HEK293T (cell line): ENCODE data around the gene KIF12.

Experiments
- CTCF ChIA-PET: fragments of 350-600 bp; formaldehyde crosslinking; extraction: SDS; loops from one replicate; lab custom pipeline; 2021; ENCODE audit warnings: antibody characterized with exemption, inconsistent platforms; lab: Yijun Ruan, JAX
- POLR2A ChIA-PET: fragments of 350-600 bp; formaldehyde crosslinking; extraction: SDS; loops from one replicate; lab custom pipeline; 2020; ENCODE audit warnings: antibody characterized with exemption, inconsistent platforms; lab: Yijun Ruan, JAX
- DNase-seq: peaks from one replicate; pipeline ENCODE4 v3.0.0; 2012; ENCODE audit warnings: mixed read lengths; ENCODE audit errors: extremely low spot score
- ARNT ChIP-seq: fragments of 450-650 bp; IDR thresholded peaks from 2 replicates; pipeline ENCODE4 v1.6.1; 2017; ENCODE audit warnings: mild to moderate bottlenecking
- BHLHE40 ChIP-seq: fragments of 450-650 bp; IDR thresholded peaks from 2 replicates; pipeline ENCODE4 v1.6.1; 2016; ENCODE audit warnings: mild to moderate bottlenecking, moderate library complexity, borderline replicate concordance
- CTBP1 ChIP-seq: fragments of 450-650 bp; IDR thresholded peaks from 2 replicates; pipeline ENCODE4 v1.6.1; 2016; ENCODE audit warnings: borderline replicate concordance
- ELF4 ChIP-seq: fragments of 450-650 bp; IDR thresholded peaks from 2 replicates; pipeline ENCODE4 v1.6.1; 2017; ENCODE audit warnings: antibody characterized with exemption
- FOXA1 ChIP-seq: fragments of 450-650 bp; IDR thresholded peaks from 2 replicates; pipeline ENCODE4 v1.6.1; 2016; ENCODE audit warnings: mild to moderate bottlenecking
- FOXK2 ChIP-seq: fragments of 450-650 bp; IDR thresholded peaks from 2 replicates; pipeline ENCODE4 v1.6.1; 2016; ENCODE audit warnings: mild to moderate bottlenecking
- FOXM1 ChIP-seq: fragments of 450-650 bp; IDR thresholded peaks from 2 replicates; pipeline ENCODE4 v1.6.1; 2017; ENCODE audit warnings: mild to moderate bottlenecking, borderline replicate concordance
- HDGF ChIP-seq: fragments of 450-650 bp; IDR thresholded peaks from 2 replicates; pipeline ENCODE4 v1.6.1; 2017; ENCODE audit warnings: antibody characterized with exemption, borderline replicate concordance
- L3MBTL2 ChIP-seq: fragments of 450-650 bp; conservative IDR thresholded peaks from 2 replicates; pipeline ENCODE4 v1.6.1; 2016; ENCODE audit warnings: mild to moderate bottlenecking
- LEF1 ChIP-seq: fragments of 450-650 bp; IDR thresholded peaks from 2 replicates; pipeline ENCODE4 v1.6.1; 2017; ENCODE audit warnings: mild to moderate bottlenecking, borderline replicate concordance
- NFRKB ChIP-seq: fragments of 450-650 bp; IDR thresholded peaks from 2 replicates; pipeline ENCODE4 v1.6.1; 2016; ENCODE audit warnings: mild to moderate bottlenecking, moderate library complexity
- SP1 ChIP-seq: fragments of 450-650 bp; IDR thresholded peaks from 2 replicates; pipeline ENCODE4 v1.6.1; 2017
- SUZ12 ChIP-seq: fragments of 450-650 bp; IDR thresholded peaks from 2 replicates; pipeline ENCODE4 v1.6.1; 2016; ENCODE audit warnings: mild to moderate bottlenecking
- TARDBP ChIP-seq: fragments of 450-650 bp; IDR thresholded peaks from 2 replicates; pipeline ENCODE4 v1.6.1; 2016
- ZNF384 ChIP-seq: fragments of 450-650 bp; IDR thresholded peaks from 2 replicates; pipeline ENCODE4 v1.6.1; 2016
- TF ChIP-seq, protein P1 (sequence below): fragments of 450-650 bp; IDR thresholded peaks from 2 replicates; pipeline ENCODE4 v1.6.1; 2016

Gene KIF12

GRCh38 chr9:114120192-114121014 is 21.3 kb upstream of the KIF12 start:
- no peak for DNase-seq
- CTCF ChIA-PET, result no interaction called here
- TF ChIP-seq FOXM1 (no peak), FOXK2 (no peak)
- POLR2A ChIA-PET, result no interaction called here

DNA sequence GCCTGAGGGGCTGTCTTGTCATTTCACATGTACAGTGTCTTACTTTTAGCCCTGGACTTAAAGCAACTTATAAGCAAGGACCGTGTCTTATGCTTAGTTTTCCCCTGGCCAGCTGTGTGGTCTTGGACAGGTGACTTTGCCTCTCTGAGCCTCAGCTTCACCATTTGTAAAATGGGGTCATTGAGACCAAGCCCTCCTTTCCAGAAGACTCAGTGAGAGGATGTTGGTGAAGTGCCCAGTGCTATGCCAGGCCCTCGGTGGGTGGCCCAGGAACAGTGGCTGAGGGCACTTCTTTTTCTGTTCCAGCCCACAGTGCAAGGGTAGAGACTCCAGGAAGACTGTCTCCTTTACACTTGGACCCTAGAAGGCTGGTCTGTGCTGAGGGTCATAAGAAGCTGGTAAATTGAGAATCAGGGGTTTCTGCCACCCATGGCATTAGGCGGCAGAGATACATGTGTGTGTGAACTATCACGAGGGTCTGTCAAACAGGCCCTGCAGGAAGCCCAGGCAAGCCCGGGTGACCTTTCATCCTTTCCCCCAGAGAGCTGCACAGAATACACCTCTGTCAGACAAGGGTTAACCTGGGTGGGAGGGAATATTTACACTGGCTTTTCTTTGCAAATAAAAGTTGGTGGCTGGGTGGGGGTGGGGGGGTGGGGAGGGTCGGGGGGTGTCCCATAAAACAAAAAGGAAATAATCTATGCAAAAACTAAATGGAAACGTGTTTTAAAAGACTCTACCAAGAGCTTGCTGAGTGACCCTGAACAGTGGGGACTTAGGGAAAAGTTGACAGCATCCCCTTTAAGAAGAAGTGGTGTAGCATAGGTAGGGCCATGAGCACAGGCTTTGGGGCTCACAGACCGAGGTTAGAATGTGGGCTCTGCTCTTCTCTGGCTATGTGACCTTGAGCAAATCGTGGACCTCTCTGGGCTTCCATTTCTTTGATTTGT is 20.4 kb upstream of the KIF12 start:
- DNase-seq, result no peak
- no peak for TF ChIP-seq FOXA1
- TF ChIP-seq TARDBP, result no peak
- no peak for TF ChIP-seq HDGF
- TF ChIP-seq SUZ12, result no peak
- TF ChIP-seq, protein P1, sequence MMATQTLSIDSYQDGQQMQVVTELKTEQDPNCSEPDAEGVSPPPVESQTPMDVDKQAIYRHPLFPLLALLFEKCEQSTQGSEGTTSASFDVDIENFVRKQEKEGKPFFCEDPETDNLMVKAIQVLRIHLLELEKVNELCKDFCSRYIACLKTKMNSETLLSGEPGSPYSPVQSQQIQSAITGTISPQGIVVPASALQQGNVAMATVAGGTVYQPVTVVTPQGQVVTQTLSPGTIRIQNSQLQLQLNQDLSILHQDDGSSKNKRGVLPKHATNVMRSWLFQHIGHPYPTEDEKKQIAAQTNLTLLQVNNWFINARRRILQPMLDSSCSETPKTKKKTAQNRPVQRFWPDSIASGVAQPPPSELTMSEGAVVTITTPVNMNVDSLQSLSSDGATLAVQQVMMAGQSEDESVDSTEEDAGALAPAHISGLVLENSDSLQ, result no peak
- no peak for TF ChIP-seq L3MBTL2
- no peak for TF ChIP-seq BHLHE40
- TF ChIP-seq LEF1, result no peak
- TF ChIP-seq CTBP1, result no peak
- TF ChIP-seq FOXM1, result no peak
- no peak for TF ChIP-seq ARNT
- TF ChIP-seq NFRKB, result no peak
- TF ChIP-seq FOXK2, result no peak
- no peak for TF ChIP-seq SP1
- no peak for TF ChIP-seq ZNF384
- TF ChIP-seq ELF4, result no peak
- ChIA-PET POLR2A (no interaction called here), CTCF (interaction anchor here (1.5 kb wide), 1 partner anchor 11 kb away, joined by 4 read pairs; no protein-coding TSS in a partner anchor)

DNA sequence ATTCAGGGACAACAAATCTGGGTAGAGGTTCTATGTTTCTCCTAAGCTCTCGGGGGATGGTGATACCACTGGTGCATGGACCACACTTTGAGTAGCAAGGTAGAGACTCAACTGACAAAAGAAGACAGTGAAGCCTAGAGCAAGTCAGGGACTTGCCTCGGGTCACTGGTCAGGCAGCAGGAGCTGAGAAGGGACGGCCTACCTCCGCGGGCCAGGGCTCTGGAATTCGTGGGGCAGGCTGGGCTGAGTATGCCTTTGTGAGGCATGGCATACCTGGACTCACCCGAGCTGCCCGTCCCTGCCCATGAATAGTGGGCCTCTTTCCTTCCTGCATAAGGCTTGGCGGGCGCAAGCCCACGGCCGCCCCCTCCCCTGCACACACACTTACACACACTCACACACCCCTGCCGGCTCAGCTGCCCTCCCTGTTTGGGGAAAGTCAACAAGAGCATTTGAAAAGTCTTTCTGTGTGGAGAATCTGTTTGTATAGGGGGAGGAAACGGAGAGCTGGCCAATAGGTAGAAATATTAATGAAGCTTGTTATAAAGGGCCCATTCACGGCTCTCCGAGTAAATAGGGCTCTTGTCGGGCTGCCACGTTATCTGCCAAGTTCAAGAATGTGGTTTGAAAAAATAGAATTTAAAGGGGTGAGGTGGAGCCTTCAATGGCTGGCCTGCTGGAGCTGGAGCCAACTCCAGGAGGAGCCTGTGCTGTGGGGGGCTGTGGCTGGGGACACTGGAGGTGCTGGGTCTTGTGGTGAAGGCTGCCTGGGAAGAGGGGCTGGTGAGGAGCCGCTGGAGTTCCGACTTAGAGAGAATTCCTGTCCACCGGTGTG is 19.1 kb upstream of the KIF12 start:
- CTCF ChIA-PET, result interaction anchor here (0.6 to 1.5 kb wide), 2 partner anchors 10 to 173 kb away, joined by 3 to 4 read pairs; no protein-coding TSS in a partner anchor
- DNase-seq, result no peak
- POLR2A ChIA-PET, result no interaction called here
- no peak for TF ChIP-seq L3MBTL2
- no peak for TF ChIP-seq SUZ12
- TF ChIP-seq CTBP1, result no peak
- no peak for TF ChIP-seq BHLHE40
- TF ChIP-seq HDGF, result no peak
- TF ChIP-seq ARNT, result no peak
- TF ChIP-seq FOXK2, result no peak
- TF ChIP-seq LEF1, result no peak
- TF ChIP-seq NFRKB, result no peak
- no peak for TF ChIP-seq TARDBP
- TF ChIP-seq ZNF384, result no peak
- no peak for TF ChIP-seq ELF4
- TF ChIP-seq, protein P1, result no peak
- TF ChIP-seq FOXA1, result no peak
- TF ChIP-seq FOXM1, result no peak

DNA sequence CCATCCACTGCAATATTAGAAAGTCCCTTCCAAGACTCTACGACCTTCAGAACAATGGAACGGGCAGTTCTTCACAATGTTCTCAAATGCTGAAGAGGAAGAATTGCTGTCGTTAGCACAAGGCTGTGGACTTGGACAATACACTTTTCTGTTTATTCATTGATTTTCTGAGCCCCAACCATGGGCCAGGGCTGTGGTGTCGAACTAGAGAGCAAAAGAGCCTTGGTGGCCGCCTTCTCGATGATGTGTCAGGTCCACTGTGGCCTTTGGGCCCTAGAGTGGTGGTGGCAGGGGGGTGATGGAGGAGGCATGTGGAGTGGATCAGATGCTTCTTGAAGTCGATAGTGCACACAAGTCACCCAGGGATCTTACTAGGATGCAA is 18.5 kb upstream of the KIF12 start:
- ChIA-PET POLR2A (no interaction called here), CTCF (no interaction called here)
- DNase-seq, result no peak
- no peak for TF ChIP-seq ARNT
- no peak for TF ChIP-seq LEF1
- TF ChIP-seq, protein P1, result no peak
- no peak for TF ChIP-seq NFRKB
- no peak for TF ChIP-seq FOXA1
- no peak for TF ChIP-seq HDGF
- TF ChIP-seq ELF4, result no peak
- no peak for TF ChIP-seq TARDBP
- no peak for TF ChIP-seq CTBP1
- TF ChIP-seq L3MBTL2, result no peak
- TF ChIP-seq FOXM1, result no peak
- TF ChIP-seq SP1, result no peak
- no peak for TF ChIP-seq SUZ12
- no peak for TF ChIP-seq FOXK2

GRCh38 chr9:114116126-114116747 is 17.1 kb upstream of the KIF12 start:
- ChIA-PET POLR2A (no interaction called here), CTCF (interaction anchor here (0.8 to 1.0 kb wide), 2 partner anchors 8 to 145 kb away, joined by 3 read pairs; no protein-coding TSS in a partner anchor)

More at GRCh38 chr9:114116126-114116747, 17.1 kb upstream of the KIF12 start:
- TF ChIP-seq FOXA1 (no peak), HDGF (no peak), FOXK2 (no peak), FOXM1 (no peak), NFRKB (no peak), ARNT (no peak), SP1 (no peak), TARDBP (no peak), SUZ12 (no peak), ELF4 (no peak), BHLHE40 (no peak), L3MBTL2 (no peak), CTBP1 (no peak), LEF1 (no peak), ZNF384 (no peak)
- TF ChIP-seq, protein P1, result no peak
- no peak for DNase-seq
